Measurements from ENCODE around the gene INAFM2.

The INAFM2 gene

DNA sequence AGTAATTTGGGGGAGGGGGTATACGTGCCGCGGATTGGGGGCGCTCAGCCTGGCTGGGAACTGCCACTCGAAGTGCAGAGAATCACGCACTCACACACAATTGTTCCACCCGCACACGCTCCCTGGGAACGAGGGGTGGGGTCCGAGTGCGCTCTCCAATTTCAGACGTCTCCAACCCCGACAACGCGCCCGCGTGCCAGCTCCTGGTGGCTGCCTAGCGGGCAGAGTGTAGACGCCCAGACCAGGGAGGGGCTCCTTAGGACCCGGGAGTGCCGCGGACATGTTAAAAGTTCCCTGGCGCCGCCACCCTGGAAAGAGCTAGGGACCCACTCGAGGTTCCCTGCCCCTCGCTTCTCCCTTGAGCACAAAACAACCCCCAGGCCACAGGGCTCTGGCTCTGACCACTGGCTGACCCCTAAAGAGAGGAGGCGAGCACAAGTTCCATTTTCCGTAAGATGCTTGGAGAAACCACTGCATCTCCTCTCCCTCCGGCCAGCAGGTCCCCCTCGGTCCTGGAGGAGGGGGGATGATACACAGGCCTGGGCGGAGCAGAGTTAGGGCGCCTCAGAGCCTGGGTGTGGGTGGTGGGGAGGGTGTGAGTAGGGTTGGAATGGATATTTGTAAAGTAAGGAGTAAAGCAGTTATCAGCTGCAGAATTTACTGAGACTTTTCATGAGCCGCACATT, 39.7 kb upstream of the INAFM2 start:
- Mint-ChIP-seq H3K9me3 (no peaks in the 10 kb centered on the region), H3K4me1 (ENCODE audit: low read depth) (peaks cover 12% of the 10 kb centered on the region), H3K4me3 (no peak overlapping the region), H3K36me3 (ENCODE audit: low read depth) (no peaks in the 10 kb centered on the region), H3K27ac (no peak overlapping the region), H3K27me3 (peaks cover 19% of the 10 kb centered on the region)

DNA sequence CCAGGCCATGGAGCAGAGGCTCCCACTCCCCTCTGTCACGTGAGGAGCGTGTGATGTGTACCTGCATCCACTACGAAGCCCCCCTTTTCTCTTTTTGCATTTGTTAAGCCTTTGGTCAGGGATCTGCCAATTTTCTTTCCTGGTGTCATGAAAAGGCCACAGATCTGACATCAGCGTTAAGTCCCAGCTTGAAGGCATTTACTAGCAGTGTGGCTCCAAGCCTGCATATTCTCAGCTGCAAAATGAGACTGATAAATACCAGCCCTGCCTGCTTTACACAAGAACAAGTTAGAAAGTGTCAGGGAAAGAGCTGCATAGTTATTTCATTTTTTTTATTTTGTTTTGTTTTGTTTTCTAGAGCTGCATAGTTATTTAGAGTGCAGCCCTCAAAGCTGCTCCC, 38.3 kb upstream of the INAFM2 start:
- Mint-ChIP-seq H3K27ac (no peak overlapping the region), H3K4me1 (ENCODE audit: low read depth) (peaks cover 6% of the 10 kb centered on the region), H3K4me3 (no peak overlapping the region), H3K9me3 (no peaks in the 10 kb centered on the region), H3K27me3 (peaks cover 11% of the 10 kb centered on the region), H3K36me3 (ENCODE audit: low read depth) (peaks cover 5% of the 10 kb centered on the region)

DNA sequence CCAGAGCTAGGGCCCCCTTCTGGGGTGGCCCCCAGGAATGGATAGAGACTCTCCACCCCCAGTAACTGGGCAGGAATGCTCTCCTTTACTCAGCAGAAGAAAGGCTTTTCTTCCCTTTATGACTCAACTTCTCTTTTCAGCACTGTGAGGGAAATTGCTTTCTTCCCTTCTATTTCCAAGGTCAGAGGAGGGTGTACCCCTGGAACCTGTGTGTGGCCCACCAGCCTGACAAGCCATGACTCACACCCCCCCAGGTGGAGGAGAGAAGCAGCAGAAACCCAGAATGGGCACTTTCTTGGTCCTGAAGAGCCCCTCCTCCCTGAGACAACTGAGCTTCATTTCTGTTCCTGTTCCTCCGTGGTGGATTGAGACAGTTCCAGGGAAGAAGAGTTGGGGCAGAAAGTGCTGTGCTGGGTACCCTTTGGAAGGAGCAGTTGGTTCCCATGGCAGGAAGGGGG, 37.9 kb upstream of the INAFM2 start:
- H3K36me3 Mint-ChIP-seq (ENCODE audit: low read depth), result peaks cover 10% of the 10 kb centered on the region
- H3K9me3 Mint-ChIP-seq, result no peaks in the 10 kb centered on the region

DNA sequence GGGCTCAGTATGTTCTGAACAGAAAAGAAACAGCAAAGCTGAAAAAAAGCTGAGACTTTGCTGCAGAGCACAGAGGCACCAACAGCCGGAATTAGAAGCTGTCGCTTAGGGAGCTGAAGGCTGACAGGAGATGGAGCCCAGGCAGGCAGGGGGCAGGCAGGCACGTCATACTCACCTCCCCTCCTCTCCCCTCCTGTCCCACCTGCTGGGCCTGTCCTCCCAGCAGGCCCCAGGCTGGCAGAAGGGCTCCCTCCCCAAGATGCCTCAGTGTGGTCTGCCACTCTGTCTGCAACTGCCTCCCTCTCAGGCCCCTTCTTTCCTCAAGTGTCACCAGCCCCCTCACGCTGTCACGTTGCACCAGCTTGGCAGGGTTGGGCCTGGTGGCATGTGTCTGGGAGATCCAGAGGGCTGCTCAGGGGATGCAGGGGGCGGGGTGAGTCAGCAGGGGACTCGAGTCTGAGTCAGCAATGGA, 37.4 kb upstream of the INAFM2 start:
- no peaks in the 10 kb centered on the region for H3K9me3 Mint-ChIP-seq
- peaks cover 6% of the 10 kb centered on the region for H3K4me1 Mint-ChIP-seq (ENCODE audit: low read depth)
- H3K27me3 Mint-ChIP-seq, result peaks cover 2% of the 10 kb centered on the region
- H3K36me3 Mint-ChIP-seq (ENCODE audit: low read depth), result peaks cover 10% of the 10 kb centered on the region
- H3K4me3 Mint-ChIP-seq, result no peak overlapping the region
- no peak overlapping the region for H3K27ac Mint-ChIP-seq

More for the DNA sequence above, 37.9 kb upstream of the INAFM2 start:
- Mint-ChIP-seq H3K4me3 (no peak overlapping the region), H3K27me3 (peaks cover 7% of the 10 kb centered on the region), H3K27ac (no peak overlapping the region), H3K4me1 (ENCODE audit: low read depth) (peaks cover 6% of the 10 kb centered on the region)

DNA sequence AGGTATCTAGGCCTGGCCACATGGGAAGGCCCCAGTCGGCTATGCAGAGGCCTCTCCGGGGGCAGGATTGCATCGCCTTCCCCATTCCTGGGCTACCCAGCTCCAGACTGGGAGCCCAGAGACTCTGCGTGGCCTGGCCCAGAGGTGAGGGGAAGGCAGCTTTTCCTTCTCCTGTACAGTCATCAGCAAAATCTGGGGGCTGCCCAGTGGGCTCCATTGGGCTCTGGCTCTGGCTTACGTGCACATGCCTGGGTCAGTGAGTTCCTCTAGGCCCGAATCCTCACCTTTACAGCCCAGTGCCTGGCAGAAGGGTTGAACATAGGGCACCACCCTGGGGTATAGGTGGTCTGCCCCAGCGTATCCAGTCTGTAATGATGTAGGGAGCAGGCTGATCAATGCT, 36.7 kb upstream of the INAFM2 start:
- peaks cover 6% of the 10 kb centered on the region for H3K4me1 Mint-ChIP-seq (ENCODE audit: low read depth)
- H3K9me3 Mint-ChIP-seq, result no peaks in the 10 kb centered on the region
- no peak overlapping the region for H3K27ac Mint-ChIP-seq
- H3K36me3 Mint-ChIP-seq (ENCODE audit: low read depth), result peaks cover 10% of the 10 kb centered on the region
- no peaks in the 10 kb centered on the region for H3K27me3 Mint-ChIP-seq
- H3K4me3 Mint-ChIP-seq, result no peak overlapping the region

DNA sequence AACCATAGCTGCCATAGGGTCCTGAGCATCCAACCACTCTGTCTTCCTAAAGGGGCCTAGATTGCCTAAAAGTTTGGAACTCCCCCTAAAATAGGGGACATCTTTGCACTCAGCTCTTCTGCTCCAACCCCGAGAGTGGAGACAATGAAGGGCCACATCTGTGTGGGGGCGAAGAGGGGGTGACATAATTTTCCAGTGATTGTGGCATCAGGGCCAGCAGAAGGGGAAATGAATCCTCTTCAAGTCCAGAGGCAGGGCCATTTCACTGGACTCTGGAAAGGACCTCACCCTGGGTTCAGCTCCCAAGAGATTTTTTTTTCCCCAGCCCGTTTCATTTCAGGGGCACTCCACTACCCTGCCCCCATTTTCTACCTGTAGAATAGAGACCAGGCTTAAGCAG, 36.0 kb upstream of the INAFM2 start:
- Mint-ChIP-seq H3K36me3 (ENCODE audit: low read depth) (peaks cover 10% of the 10 kb centered on the region), H3K27ac (no peak overlapping the region), H3K27me3 (no peaks in the 10 kb centered on the region), H3K9me3 (no peaks in the 10 kb centered on the region), H3K4me1 (ENCODE audit: low read depth) (peaks cover 6% of the 10 kb centered on the region), H3K4me3 (no peak overlapping the region)

DNA sequence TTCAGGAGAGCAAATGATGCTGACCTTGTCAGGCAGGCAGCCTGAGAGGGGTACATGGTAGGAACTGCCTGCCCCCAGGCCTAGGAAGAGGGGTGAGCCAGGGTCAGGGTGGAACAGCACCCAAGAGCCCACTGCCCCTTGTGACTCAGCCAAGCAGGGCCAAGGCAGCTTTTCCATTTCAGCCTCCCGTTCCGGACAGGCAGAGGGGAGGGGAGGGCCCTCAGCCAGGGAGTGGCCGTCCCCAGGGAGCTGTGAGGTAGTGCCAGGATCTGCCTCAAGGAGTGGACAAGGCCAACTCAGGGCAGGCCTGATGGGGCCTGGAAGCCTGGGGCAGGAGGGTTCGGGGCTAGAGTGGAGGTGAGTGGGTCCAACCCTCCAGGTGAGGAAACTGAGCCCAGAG, 35.5 kb upstream of the INAFM2 start:
- Mint-ChIP-seq H3K27me3 (no peaks in the 10 kb centered on the region), H3K9me3 (no peaks in the 10 kb centered on the region), H3K27ac (no peak overlapping the region), H3K4me1 (ENCODE audit: low read depth) (peaks cover 6% of the 10 kb centered on the region), H3K4me3 (no peak overlapping the region), H3K36me3 (ENCODE audit: low read depth) (peaks cover 10% of the 10 kb centered on the region)

DNA sequence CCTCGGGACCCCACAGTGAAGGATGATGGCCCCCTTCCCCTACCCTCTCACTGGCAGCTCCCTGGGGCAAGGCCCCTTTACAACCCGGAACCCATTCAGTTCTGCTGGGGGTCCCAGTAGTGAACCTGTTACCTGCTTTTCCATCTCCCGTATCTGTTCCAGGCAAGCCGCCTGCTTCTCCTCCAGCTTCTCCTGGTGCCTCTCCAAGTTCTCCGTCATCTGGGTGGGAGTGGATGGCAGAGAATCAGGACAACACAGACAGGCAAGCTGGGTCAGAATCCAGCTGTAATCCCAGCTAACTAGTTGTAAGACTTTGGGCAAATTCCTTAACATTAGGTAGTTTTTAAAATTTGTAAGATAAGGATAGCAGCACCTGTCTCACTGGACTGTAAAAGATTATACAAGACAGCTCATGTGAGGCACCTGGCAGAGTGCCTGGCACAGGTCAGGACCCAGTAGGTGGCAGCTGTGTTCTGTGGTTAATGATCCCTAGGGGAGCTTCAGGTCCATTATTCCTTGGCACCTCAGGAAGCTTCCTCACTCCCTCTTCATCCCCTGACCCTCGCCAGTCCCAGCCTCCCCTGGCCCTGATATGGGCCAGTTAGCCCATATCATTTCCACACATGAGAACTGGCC, 34.2 kb upstream of the INAFM2 start:
- Mint-ChIP-seq H3K36me3 (ENCODE audit: low read depth) (peaks cover 10% of the 10 kb centered on the region), H3K4me3 (no peak overlapping the region), H3K27ac (no peak overlapping the region), H3K4me1 (ENCODE audit: low read depth) (peaks cover 6% of the 10 kb centered on the region), H3K27me3 (no peaks in the 10 kb centered on the region), H3K9me3 (no peaks in the 10 kb centered on the region)

DNA sequence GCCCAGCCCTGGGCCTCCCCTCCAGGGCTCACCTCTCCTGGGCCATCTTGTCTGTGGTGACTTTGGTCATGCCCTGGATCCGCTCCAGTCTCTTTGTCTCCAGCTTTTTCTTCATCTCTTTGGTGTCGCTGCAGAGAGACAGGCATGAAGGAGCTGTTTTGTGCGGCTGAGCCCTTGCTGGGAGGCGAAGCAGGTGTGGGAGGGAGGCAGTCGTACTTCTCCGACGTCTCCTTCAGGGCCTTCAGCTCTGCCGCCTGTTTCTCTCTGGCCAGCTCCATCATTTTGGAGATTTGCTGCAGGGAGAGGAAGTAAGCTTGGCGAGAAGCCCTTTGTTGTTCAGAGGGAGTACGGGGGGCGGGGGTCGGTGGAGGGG, 33.0 kb upstream of the INAFM2 start:
- peaks cover 3% of the 10 kb centered on the region for H3K4me1 Mint-ChIP-seq (ENCODE audit: low read depth)
- H3K36me3 Mint-ChIP-seq (ENCODE audit: low read depth), result peaks cover 10% of the 10 kb centered on the region
- no peak overlapping the region for H3K4me3 Mint-ChIP-seq
- no peak overlapping the region for H3K27ac Mint-ChIP-seq
- H3K9me3 Mint-ChIP-seq, result no peaks in the 10 kb centered on the region
- H3K27me3 Mint-ChIP-seq, result no peaks in the 10 kb centered on the region

DNA sequence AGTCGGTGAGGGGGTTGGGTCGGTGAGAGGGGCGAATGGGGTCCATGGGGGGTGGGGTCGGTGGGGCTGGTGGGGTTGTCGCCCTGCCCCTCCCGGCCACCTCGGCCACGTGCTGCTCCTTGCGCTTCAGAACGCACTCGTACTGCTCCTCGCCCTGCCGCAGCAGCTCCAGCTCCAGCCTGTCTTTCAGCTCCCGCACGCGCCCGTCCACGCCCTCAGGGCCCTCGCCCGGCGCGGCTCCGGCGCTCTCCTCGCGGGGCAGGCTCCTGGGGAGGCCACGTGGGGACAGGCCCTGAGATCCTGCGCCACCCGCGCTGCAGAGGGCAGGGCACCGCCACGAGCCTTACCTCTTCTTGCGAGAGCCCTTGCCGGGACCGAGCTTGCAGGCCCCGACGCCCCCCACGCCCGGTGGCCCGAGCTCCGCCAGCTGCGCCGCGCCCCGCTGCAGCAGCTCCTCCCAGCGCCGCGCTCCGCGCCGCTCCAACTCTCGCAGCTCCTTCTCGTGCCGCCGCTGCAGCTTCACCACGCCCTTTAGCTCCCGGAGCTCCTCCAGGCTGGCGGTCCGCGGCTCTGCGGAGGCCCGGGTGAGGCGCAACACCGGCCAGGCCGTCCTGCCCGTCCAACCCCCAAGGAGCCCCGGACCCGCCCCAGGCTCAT, 32.4 kb upstream of the INAFM2 start:
- H3K9me3 Mint-ChIP-seq, result no peaks in the 10 kb centered on the region
- H3K36me3 Mint-ChIP-seq (ENCODE audit: low read depth), result peaks cover 10% of the 10 kb centered on the region
- no peaks in the 10 kb centered on the region for H3K4me1 Mint-ChIP-seq (ENCODE audit: low read depth)
- H3K4me3 Mint-ChIP-seq, result no peak overlapping the region
- no peaks in the 10 kb centered on the region for H3K27me3 Mint-ChIP-seq
- H3K27ac Mint-ChIP-seq, result no peak overlapping the region

DNA sequence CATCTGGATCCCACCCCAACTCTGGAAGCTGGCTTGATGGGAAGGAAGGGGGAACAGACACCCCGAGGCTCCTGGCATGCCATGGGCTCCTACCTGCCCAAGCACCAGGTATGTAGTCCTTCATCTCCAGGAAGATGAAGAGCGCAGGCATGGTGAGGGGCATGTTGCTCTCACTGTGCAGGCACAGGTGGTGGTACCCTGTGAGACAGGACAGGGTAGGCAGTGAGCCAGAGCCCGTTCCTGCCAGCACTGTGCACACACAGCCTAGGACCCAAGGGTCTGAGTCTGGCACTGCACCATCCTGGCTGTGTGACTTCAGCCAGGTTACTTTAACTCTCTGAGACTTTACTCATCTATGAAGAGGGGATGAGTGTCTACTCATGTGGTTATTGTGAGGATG, 31.2 kb upstream of the INAFM2 start:
- Mint-ChIP-seq H3K36me3 (ENCODE audit: low read depth) (peaks cover 14% of the 10 kb centered on the region), H3K4me1 (ENCODE audit: low read depth) (no peaks in the 10 kb centered on the region), H3K27me3 (no peaks in the 10 kb centered on the region), H3K4me3 (no peak overlapping the region), H3K9me3 (no peaks in the 10 kb centered on the region), H3K27ac (no peak overlapping the region)

DNA sequence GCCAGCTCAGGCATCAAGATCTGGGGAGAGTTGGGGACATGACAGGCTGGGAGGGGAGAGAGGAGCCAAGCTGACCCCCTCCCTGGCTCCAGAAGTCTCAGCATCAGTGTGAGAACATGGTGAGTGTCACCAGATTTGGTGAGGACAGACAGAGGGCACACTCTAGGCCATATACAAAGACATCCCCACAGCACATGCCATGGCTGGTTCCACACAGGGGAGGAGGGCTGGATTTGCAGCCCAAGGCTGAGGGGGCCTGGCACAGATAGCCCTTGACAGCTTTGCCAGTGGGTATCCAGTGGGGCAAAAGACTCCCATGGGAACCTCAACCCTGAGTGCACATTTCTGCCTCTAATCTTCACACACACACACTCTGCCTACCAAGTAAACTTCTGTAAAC, 30.5 kb upstream of the INAFM2 start:
- Mint-ChIP-seq H3K4me3 (no peak overlapping the region), H3K27me3 (no peaks in the 10 kb centered on the region), H3K9me3 (no peaks in the 10 kb centered on the region), H3K4me1 (ENCODE audit: low read depth) (no peaks in the 10 kb centered on the region), H3K36me3 (ENCODE audit: low read depth) (peaks cover 14% of the 10 kb centered on the region), H3K27ac (no peak overlapping the region)

DNA sequence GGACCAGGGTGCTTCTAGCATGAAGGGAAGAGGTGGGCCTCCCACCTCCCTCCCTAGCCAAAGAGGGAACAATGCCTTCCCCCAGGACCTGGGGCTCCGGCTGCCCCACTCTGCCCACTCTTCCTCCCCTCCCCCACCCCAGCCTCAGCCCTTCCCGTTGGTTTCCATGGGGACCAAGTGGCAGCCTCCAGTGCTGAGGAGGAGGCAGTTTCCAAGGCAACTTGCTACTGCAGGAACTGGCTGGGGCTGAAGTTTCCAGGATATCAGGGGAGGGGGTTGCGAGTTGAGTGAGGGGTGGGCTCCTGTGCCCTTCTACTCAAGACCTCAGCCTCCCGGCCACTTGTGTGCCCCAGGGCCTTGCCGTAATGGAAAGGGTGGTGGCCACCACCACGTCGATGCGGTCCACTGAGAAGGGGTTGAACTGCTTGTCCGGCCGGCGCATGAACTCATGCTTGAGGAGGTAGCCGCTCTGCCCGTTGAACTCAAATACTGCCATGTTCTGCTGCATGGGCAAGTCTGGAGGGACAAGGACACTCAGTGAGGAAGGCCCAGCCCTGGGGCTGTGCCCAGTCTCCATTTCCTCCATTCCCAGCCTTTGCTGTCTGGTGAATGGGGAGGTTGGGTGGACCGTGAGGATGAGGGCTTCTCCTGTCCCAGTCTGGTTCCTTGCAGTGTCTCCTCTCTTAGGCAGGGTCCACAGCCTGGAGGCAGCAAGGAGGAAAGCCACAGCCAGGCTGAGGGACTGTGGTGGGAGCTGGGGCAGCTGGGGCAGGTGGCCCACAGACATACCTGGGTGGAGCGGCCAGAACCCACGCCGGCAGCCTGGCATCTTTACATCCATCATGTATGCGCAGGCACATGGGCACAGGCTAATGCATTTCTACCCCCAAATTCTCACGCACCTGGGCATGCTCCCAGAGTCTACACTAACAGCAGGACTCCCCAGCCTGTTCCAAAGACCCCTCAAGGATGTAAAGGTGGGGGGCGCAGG, 29.3 kb upstream of the INAFM2 start:
- Mint-ChIP-seq H3K27ac (no peak overlapping the region), H3K36me3 (ENCODE audit: low read depth) (peaks cover 18% of the 10 kb centered on the region), H3K4me3 (no peak overlapping the region), H3K4me1 (ENCODE audit: low read depth) (no peaks in the 10 kb centered on the region), H3K27me3 (no peaks in the 10 kb centered on the region), H3K9me3 (no peaks in the 10 kb centered on the region)

DNA sequence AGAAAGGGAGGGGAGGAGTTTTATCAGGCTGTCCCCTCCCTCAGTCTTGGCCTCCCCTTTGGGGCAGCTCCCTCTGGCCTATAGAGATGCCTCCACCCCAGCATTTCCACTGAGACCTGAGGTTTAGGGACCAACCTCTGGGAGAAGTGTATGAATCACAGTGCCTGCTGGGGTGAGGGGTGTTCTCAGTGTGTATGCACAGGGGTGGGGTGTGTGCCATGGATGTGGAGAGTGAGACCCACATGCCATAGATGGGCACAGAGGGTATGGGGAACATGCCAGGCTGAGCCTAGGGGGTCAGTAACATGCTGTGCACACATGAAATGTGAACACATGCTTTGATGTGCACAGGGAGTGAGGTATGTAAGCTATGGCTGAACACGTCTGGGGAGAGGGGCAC, 28.2 kb upstream of the INAFM2 start:
- H3K27ac Mint-ChIP-seq, result no peak overlapping the region
- peaks cover 21% of the 10 kb centered on the region for H3K36me3 Mint-ChIP-seq (ENCODE audit: low read depth)
- H3K9me3 Mint-ChIP-seq, result no peaks in the 10 kb centered on the region
- H3K27me3 Mint-ChIP-seq, result no peaks in the 10 kb centered on the region
- H3K4me3 Mint-ChIP-seq, result no peak overlapping the region
- H3K4me1 Mint-ChIP-seq (ENCODE audit: low read depth), result no peaks in the 10 kb centered on the region

Measured in stimulated activated naive CD8-positive, alpha-beta T cell treated with anti-CD3 and anti-CD28 coated beads, Interleukin-15, Interleukin-2, amounts not matched to agents 100 ng/mL and 50 ng/mL, for 24 hours (primary cell).